GM18951 (cell line): ENCODE data around the gene ADGRL3.

Experiments used
- POLR2A ChIP-seq: IDR thresholded peaks from 4 replicates; pipeline ENCODE4 v1.6.1; 2011; ENCODE audit warnings: mild to moderate bottlenecking; ENCODE audit not compliant: insufficient read length, insufficient read depth; ENCODE audit errors: extremely low read depth
- in situ Hi-C: fragments of 300-500 bp; cut with MboI; formaldehyde crosslinking; loops from one replicate; pipeline ENCODE4 v1.12.0; 2022; ENCODE audit warnings: low sequenced_read_pairs, mixed read lengths, inconsistent platforms; ENCODE audit not compliant: unreplicated experiment

Gene ADGRL3

GRCh38 chr4:61447918-61448317 is 247.8 kb downstream of the ADGRL3 start:
- in situ Hi-C loops = no loop called here
- no peak for TF ChIP-seq POLR2A

GRCh38 chr4:61451935-61452334 is 251.8 kb downstream of the ADGRL3 start:
- in situ Hi-C loops = no loop called here
- no peak for TF ChIP-seq POLR2A

- in situ Hi-C loops = no loop called here
- TF ChIP-seq POLR2A = no peak
These were observed 261.8 kb downstream of the ADGRL3 start for GRCh38 chr4:61461956-61462355.

- in situ Hi-C loops = no loop called here
- TF ChIP-seq POLR2A = no peak
These were observed 262.6 kb downstream of the ADGRL3 start for GRCh38 chr4:61462451-61463326.

- no peak for TF ChIP-seq POLR2A
These were observed 268.0 kb downstream of the ADGRL3 start for GRCh38 chr4:61468024-61468720.

GRCh38 chr4:61473306-61473705 is 273.2 kb downstream of the ADGRL3 start:
- in situ Hi-C loops = no loop called here

More at GRCh38 chr4:61468024-61468720, 268.0 kb downstream of the ADGRL3 start:
- in situ Hi-C loops = no loop called here

GRCh38 chr4:61478340-61478739 is 278.2 kb downstream of the ADGRL3 start:
- in situ Hi-C loops = no loop called here
- TF ChIP-seq POLR2A = no peak

More at GRCh38 chr4:61473306-61473705, 273.2 kb downstream of the ADGRL3 start:
- TF ChIP-seq POLR2A = no peak

GRCh38 chr4:61485056-61485455 is 284.9 kb downstream of the ADGRL3 start:
- TF ChIP-seq POLR2A = no peak
- in situ Hi-C loops = no loop called here

GRCh38 chr4:61489927-61490326 is 289.8 kb downstream of the ADGRL3 start:
- in situ Hi-C loops = no loop called here
- no peak for TF ChIP-seq POLR2A

- in situ Hi-C loops = no loop called here
- no peak for TF ChIP-seq POLR2A
These were observed 292.9 kb downstream of the ADGRL3 start for GRCh38 chr4:61493041-61493440.

GRCh38 chr4:61493470-61493869 is 293.3 kb downstream of the ADGRL3 start:
- no peak for TF ChIP-seq POLR2A
- in situ Hi-C loops = no loop called here

GRCh38 chr4:61500883-61501282 is 300.8 kb downstream of the ADGRL3 start:
- in situ Hi-C loops = no loop called here
- TF ChIP-seq POLR2A = no peak

GRCh38 chr4:61501812-61502211 is 301.7 kb downstream of the ADGRL3 start:
- TF ChIP-seq POLR2A = no peak
- in situ Hi-C loops = no loop called here

GRCh38 chr4:61505773-61506685 is 305.9 kb downstream of the ADGRL3 start:
- no peak for TF ChIP-seq POLR2A

More at GRCh38 chr4:61505773-61506685, 305.9 kb downstream of the ADGRL3 start:
- in situ Hi-C loops = no loop called here
